Activated CD8-positive, alpha-beta T cell treated with anti-CD3 and anti-CD28 coated beads, Interleukin-2, amount 10 ng/mL, durations not matched to agents 7 days and 5 days (primary cell): ENCODE results near the gene NOB1. TPM values are rescaled to one million over a fixed set of nuclear protein-coding genes. Genes with fewer than 3 reads are reported as not detected.
"Not testable (repeated sequence)": the region's sequence is repeated elsewhere in the genome, so short reads cannot be mapped to it uniquely, and the experiment has no call there.

Source experiments
- ATAC-seq: fragments of 150-1000 bp; cut with Tn5 transposase; one replicate; pipeline ENCODE4 v1.10.0; 2021; ENCODE audit warnings: moderate library complexity
- CTCF ChIA-PET: fragments of 350-600 bp; sonication (Branson Sonifier 250); formaldehyde crosslinking; loops from one replicate; lab custom pipeline; 2021; ENCODE audit warnings: antibody characterized with exemption; lab: Charles Lee
- POLR2A ChIA-PET: fragments of 350-600 bp; sonication (Branson Sonifier 250); formaldehyde crosslinking; loops from one replicate; lab custom pipeline; 2021; ENCODE audit warnings: antibody characterized with exemption; lab: Charles Lee
- DNase-seq: peaks from one replicate; pipeline ENCODE4 v3.0.0-alpha.2; 2020
- H3K27ac Mint-ChIP-seq: one replicate; pipeline ENCODE4 v1.8.0; 2021; ENCODE audit warnings: mild to moderate bottlenecking, mixed read lengths
- H3K27me3 Mint-ChIP-seq: one replicate; pipeline ENCODE4 v1.8.0; 2021; ENCODE audit warnings: low read depth, mixed read lengths
- H3K36me3 Mint-ChIP-seq: one replicate; pipeline ENCODE4 v1.8.0; 2021; ENCODE audit warnings: low read depth, mixed read lengths
- H3K4me1 Mint-ChIP-seq: one replicate; pipeline ENCODE4 v1.8.0; 2021; ENCODE audit warnings: low read depth, mixed read lengths
- H3K4me3 Mint-ChIP-seq: one replicate; pipeline ENCODE4 v1.8.0; 2021; ENCODE audit warnings: mild to moderate bottlenecking, mixed read lengths
- H3K9me3 Mint-ChIP-seq: one replicate; pipeline ENCODE4 v1.8.0; 2022; ENCODE audit warnings: mixed read lengths; ENCODE audit not compliant: insufficient read depth
- total RNA-seq, 2 experiments: library from RNA; stranded (reverse); gene quantifications; one replicate each; pipeline ENCODE4 v1.2.3, GENCODE V29; 2021

NOB1 gene
- total RNA-seq, 2 experiments from 2014 or later: 53.3 to 58.8 TPM

DNA sequence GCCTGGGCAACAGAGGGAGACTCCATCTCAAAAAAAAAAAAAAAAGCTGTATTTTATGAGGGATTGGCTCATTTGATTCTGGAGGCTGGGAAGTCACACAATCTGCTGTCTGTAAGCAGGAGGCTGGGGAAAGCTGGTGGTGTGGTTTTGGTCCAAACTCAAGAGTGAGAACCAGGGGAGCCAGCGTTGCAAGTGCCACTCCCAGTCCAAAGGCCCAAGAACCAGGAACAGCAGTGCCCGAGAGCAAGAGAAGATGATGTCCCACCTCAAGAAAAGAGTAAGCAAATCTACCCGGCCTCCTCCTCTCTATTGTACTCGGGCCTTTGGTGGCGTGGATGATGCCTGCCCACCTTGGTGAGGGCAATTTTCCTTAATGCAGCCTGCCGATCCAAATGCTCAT is 22.6 kb downstream of the NOB1 start:
- Mint-ChIP-seq H3K4me1 (peaks cover 10% of the 10 kb centered on the region), H3K9me3 (no peaks in the 10 kb centered on the region), H3K27me3 (no peaks in the 10 kb centered on the region), H3K36me3 (no peaks in the 10 kb centered on the region), H3K27ac (no peak overlapping the region), H3K4me3 (no peak overlapping the region)
- CTCF ChIA-PET: interaction anchor here (1.1 kb wide), 1 partner anchor 22 kb away, joined by 4 read pairs; the partner anchor contains the start of gene NOB1
- DNase-seq (no peak), ATAC-seq (no peak)
- POLR2A ChIA-PET: no interaction called here

DNA sequence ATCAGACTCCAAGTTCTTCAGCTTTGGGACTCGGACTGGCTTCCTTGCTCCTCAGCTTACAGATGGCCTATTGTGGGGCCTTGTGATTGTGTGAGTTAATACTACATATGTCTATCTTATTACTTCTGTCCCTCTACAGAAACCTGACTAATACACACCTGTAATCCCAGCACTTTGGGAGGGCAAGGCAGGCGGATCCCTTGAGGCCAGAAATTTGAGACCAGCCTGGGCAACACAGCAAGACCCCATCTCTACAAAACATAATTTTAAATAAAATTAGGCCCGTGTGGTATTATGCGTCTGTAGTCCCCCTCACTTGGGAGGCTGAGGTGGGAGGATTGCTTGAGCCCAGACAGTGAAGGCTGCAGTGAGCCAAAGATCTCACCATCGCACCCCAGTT is 23.4 kb downstream of the NOB1 start:
- H3K36me3 Mint-ChIP-seq, ATAC-seq, DNase-seq, H3K9me3 Mint-ChIP-seq, CTCF ChIA-PET, H3K27ac Mint-ChIP-seq, H3K4me3 Mint-ChIP-seq, H3K27me3 Mint-ChIP-seq: not testable (repeated sequence)
- H3K4me1 Mint-ChIP-seq: peaks cover 18% of the 10 kb centered on the region
- POLR2A ChIA-PET: interaction anchor here (0.7 kb wide), 1 partner anchor 23 kb away, joined by 3 read pairs; the partner anchor contains the start of gene NOB1

DNA sequence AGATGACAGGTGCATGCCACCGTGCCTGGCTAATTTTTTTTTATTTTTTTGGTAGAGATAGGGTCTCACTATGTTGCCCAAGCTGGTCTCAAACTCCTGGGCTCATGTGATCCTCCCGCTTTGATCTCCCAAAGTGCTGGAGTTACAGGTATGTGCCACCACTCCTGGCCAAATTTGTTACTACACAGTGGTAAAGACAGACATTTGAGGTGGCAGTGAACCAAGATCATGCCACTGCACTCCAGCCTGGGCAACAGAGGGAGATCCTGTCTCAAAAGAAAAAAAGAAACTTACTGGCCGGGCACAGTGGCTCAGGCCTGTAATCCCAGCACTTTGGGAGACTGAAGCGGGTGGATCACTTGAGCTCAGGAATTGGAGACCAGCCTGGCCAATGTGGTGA is 25.7 kb downstream of the NOB1 start:
- H3K27ac Mint-ChIP-seq: not testable (repeated sequence)

DNA sequence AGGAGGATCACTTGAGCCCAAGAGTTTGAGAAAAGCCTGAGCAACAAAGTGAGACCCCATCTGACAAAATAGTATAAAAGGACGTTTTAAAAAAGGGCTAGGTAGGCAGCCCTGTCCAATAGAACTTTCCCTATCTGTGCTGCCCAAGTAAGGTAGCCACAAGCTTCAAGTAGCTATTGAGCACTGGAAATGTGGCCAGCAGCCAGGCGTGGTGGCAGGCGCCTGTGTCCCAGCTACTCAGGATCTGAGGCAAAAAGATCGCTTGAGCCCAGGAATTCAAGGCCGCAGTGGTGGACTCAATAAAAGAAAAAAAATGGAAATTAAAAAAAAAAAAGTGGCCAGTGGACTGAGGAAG is 26.8 kb downstream of the NOB1 start:
- H3K4me1 Mint-ChIP-seq: peaks cover 45% of the 10 kb centered on the region
- H3K4me3 Mint-ChIP-seq: peak overlapping the region; percentile 84
- no peaks in the 10 kb centered on the region for H3K27me3 Mint-ChIP-seq
- ChIA-PET CTCF (interaction anchor here (0.6 to 2.2 kb wide), 4 partner anchors 18 to 99 kb away, joined by 3 to 17 read pairs (median 4); partner anchors contain the start of gene NOB1), POLR2A (interaction anchor here (2.5 to 4.9 kb wide), 2 partner anchors 26 to 34 kb away, joined by 16 to 35 read pairs; partner anchors contain the start of genes NOB1 and WWP2)
- no peaks in the 10 kb centered on the region for H3K9me3 Mint-ChIP-seq
- H3K36me3 Mint-ChIP-seq: no peaks in the 10 kb centered on the region
- H3K27ac Mint-ChIP-seq: peak overlapping the region; percentile 25
- no peak for ATAC-seq
- no peak for DNase-seq

More for the DNA sequence above, 25.7 kb downstream of the NOB1 start:
- not testable (repeated sequence) for H3K4me3 Mint-ChIP-seq, H3K36me3 Mint-ChIP-seq, H3K27me3 Mint-ChIP-seq, DNase-seq, ATAC-seq, H3K9me3 Mint-ChIP-seq
- CTCF ChIA-PET: interaction anchor here (1.7 to 2.2 kb wide), 2 partner anchors 25 to 34 kb away, joined by 5 to 17 read pairs; partner anchors contain the start of gene NOB1
- POLR2A ChIA-PET: interaction anchor here (4.9 kb wide), 1 partner anchor 25 kb away, joined by 35 read pairs; the partner anchor contains the start of gene NOB1
- H3K4me1 Mint-ChIP-seq: peaks cover 35% of the 10 kb centered on the region

DNA sequence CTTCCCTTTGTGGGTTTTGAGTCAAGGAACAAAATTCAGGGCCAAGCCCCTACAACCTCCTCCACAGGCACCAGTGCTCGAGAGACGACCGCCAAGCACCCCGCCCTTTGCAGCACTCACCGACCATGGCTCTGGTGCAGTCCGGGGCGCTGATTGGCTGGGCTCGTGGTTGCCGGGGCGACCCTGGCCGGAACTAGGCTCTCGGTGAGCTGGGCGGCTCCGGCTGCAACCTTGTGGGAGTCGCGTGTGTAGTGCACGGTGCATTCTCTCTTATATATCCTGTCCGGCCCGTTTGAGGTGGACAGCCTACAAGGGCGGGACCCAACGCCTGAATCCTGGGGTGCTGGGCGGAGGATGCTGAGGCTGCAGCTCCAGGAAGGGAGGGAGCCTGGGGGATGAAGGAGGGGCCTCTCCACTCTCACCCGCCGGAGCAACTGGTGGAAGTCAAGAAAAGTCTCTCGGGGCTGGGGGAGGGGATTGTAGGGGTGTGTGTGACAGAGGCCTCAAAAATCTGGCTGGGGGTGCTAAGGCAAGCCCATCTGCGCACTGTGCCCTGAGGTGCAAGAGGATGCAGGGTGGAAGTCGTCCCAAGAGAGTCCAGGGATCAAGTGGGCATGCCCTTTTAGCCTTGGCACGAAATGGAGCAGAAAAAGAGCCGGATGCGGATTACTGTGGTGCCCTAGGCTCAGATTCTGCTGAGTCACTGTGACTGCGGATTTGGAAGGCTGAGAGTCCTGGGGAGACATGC is 28.2 kb downstream of the NOB1 start, which contains the start of gene NQO1:
Gene NQO1 (minus strand): TSS at position 248 of the 748 bp plus-strand sequence. CDS start 121 bp downstream, at position 127.
- Mint-ChIP-seq H3K36me3 (no peaks in the 10 kb centered on the region), H3K9me3 (no peaks in the 10 kb centered on the region), H3K27me3 (no peaks in the 10 kb centered on the region), H3K27ac (peak within 1 kb of the TSS; percentile 94), H3K4me1 (peaks cover 51% of the 10 kb centered on the region), H3K4me3 (peak within 1 kb of the TSS; percentile 84)
- ChIA-PET POLR2A (interaction anchor here (0.6 to 4.9 kb wide), 5 partner anchors 8 to 557 kb away, joined by 3 to 35 read pairs (median 4); partner anchors contain the start of genes NOB1 and WWP2), CTCF (interaction anchor here (1.2 to 3.6 kb wide), 5 partner anchors 18 to 204 kb away, joined by 3 to 43 read pairs (median 8); partner anchors contain the start of gene NOB1)
- ATAC-seq (peak; percentile 99), DNase-seq (peak; percentile 95)

DNA sequence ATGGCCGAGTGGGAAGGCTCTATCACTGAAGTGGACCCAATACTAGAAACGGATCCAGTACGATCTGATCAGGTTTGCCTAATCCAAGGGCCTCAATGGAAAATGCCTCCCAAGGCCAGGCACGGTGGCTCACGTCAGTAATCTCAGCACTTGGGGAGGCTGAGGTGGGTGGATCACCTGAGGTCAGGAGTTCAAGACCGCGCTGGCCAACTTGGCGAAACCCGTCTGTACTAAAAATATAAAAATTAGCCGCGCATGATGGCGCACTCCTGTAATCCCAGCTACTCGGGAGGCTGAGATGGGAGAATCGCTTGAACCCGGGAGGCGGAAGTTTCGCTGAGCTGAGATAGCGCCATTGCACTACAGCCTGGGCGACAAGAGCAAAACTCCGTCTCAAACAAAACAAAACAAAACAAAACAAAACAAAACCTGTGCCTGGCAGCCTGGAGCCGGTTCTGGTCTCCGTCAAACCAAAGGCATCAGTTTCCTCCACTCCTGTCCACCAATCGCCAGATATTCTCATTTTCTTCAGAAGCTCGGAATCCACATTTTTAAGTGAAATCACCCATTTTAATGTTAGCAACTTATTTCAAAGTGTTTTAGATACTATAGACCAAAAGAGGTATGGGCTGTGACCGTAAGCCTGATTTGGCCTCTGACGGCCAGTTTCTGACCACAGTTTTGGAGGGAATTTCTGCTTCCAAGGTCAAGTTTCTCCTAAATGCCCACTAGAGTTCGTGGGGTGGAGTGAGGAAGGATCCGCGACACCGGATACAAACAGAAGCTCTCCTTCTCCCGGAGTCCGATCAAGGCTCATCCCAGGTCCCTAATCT is 29.0 kb downstream of the NOB1 start:
- H3K9me3 Mint-ChIP-seq: no peaks in the 10 kb centered on the region
- DNase-seq: no peak
- CTCF ChIA-PET: interaction anchor here (1.2 to 3.6 kb wide), 5 partner anchors 16 to 204 kb away, joined by 3 to 43 read pairs (median 8); partner anchors contain the start of gene NOB1
- peak overlapping the region; percentile 94 for H3K27ac Mint-ChIP-seq
- peaks cover 51% of the 10 kb centered on the region for H3K4me1 Mint-ChIP-seq
- ATAC-seq: no peak
- no peaks in the 10 kb centered on the region for H3K27me3 Mint-ChIP-seq
- peak overlapping the region; percentile 84 for H3K4me3 Mint-ChIP-seq
- POLR2A ChIA-PET: interaction anchor here (0.6 to 4.9 kb wide), 4 partner anchors 9 to 558 kb away, joined by 4 to 35 read pairs (median 10); partner anchors contain the start of genes NOB1 and WWP2
- no peaks in the 10 kb centered on the region for H3K36me3 Mint-ChIP-seq

DNA sequence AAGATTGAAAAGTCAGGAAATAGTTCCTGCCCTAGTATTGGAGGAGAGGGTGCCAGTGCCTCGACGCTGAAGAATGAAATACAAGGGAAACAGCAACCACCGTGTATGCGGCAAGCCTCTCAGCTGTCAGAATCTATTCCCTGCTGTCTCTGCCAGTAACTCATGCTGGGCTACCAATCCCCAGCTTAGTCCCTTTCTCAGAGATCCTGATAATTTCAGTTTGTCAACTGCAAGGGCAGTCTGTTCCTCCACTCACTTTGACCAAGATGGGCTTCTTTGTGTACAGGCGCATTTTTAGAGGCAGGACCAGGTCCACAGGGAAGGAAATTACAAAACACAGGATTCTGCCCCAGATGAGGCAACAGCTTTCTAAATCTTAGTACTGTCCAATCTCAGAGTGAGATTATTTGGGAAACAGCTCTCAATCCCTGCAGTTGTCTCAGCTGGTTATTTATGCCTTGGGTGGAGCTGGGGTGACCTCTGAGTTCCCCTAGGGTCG is 29.7 kb downstream of the NOB1 start:
- Mint-ChIP-seq H3K9me3 (no peaks in the 10 kb centered on the region), H3K27me3 (no peaks in the 10 kb centered on the region), H3K4me1 (peaks cover 51% of the 10 kb centered on the region), H3K36me3 (no peaks in the 10 kb centered on the region), H3K27ac (peak overlapping the region; percentile 57), H3K4me3 (peak overlapping the region; percentile 84)
- ChIA-PET CTCF (interaction anchor here (0.8 to 3.6 kb wide), 4 partner anchors 15 to 328 kb away, joined by 3 to 43 read pairs (median 10); partner anchors contain the start of gene NOB1), POLR2A (interaction anchor here (4.9 kb wide), 1 partner anchor 29 kb away, joined by 35 read pairs; the partner anchor contains the start of gene NOB1)
- no peak for ATAC-seq
- no peak for DNase-seq

DNA sequence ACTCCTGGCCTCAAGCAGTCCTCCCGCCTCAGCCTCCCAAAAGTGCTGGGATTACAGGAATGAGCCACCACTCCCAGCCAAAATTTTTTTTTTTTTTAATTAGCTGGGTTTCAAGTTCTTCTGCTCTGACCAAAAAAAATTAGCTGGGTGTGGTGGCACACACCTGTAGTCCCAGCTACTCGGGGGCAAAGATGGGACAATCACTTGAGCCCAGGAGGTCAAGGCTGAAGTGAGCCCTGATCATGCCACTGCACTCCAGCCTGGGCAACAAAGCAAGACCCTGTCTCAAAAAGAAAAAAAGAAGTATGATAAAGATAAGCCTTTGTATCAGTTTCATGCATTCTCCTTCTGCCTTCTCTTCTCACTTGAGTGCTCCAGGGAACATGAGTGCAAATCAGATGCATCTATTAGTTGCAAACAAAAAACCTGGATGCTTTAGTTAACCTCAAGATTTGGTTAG is 30.3 kb downstream of the NOB1 start:
- peaks cover 51% of the 10 kb centered on the region for H3K4me1 Mint-ChIP-seq
- DNase-seq: no peak
- ChIA-PET POLR2A (interaction anchor here (1.4 kb wide), 1 partner anchor 30 kb away, joined by 6 read pairs; the partner anchor contains the start of gene NOB1), CTCF (interaction anchor here (0.8 to 3.6 kb wide), 3 partner anchors 14 to 328 kb away, joined by 3 to 43 read pairs (median 12); partner anchors contain the start of gene NOB1)
- H3K4me3 Mint-ChIP-seq: no peak overlapping the region
- peak overlapping the region; percentile 12 for H3K27ac Mint-ChIP-seq
- H3K9me3 Mint-ChIP-seq: no peaks in the 10 kb centered on the region
- no peaks in the 10 kb centered on the region for H3K36me3 Mint-ChIP-seq
- H3K27me3 Mint-ChIP-seq: no peaks in the 10 kb centered on the region
- no peak for ATAC-seq

DNA sequence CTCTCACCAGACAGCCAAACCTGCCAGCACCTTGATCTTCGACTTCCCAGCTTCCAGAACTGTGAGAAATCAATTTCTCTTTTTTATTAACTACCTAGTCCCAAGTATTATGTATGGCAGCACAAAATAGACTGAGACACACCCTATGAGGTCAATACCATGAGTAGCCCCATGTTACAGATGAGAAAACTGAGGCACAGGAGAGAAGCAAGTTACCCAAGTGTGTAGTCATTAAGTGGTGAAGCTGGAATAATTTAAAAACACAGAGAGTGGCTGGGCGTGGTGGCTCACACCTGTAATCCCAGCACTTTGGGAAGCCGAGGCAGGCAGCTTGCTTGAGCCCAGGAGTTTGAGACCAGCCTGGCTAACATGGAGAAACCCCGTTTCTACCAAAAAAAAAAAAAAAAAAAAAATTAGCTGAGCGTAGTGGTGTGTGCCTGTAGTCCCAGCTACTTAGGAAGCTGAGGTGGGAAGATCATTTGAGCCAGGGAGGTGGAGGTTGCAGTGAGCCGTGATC is 33.2 kb downstream of the NOB1 start:
- Mint-ChIP-seq H3K4me3 (no peak overlapping the region), H3K4me1 (peaks cover 35% of the 10 kb centered on the region), H3K36me3 (peaks cover 5% of the 10 kb centered on the region), H3K27me3 (no peaks in the 10 kb centered on the region), H3K9me3 (no peaks in the 10 kb centered on the region), H3K27ac (no peak overlapping the region)
- DNase-seq (no peak), ATAC-seq (no peak)
- ChIA-PET CTCF (no interaction called here), POLR2A (no interaction called here)

DNA sequence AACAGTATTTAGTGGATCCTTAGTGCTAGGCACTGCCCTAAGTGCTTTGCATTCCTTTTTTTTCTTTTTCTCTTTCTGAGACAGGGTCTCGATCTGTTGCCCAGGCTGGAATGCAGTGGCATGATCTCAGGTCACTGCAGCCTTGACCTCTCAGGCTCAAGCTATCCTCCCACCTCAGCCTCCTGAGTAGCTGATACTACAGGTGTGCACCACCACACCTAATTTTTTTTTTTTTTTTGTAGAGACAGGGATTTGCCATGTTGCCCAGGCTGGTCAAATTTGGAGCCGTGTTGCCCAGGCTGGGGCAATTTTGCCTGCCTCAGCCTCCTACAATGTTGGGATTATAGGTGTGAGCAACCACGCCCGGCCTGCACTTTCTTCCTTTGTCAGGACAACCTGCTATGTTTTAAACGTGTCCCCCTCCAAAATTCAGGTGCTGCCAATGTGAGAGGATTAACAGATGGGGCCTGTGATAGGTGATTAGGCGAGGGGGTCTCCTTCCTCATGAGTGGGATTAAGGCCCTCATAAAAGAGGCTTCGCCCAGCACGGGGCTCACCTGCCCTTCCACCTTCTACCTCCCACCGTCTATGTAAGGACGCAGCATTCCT is 33.8 kb downstream of the NOB1 start:
- CTCF ChIA-PET: interaction anchor here (1.7 kb wide), 1 partner anchor 12 kb away, joined by 3 read pairs; no protein-coding TSS in a partner anchor
- ATAC-seq: no peak
- H3K4me3 Mint-ChIP-seq: no peak overlapping the region
- DNase-seq: no peak
- H3K27ac Mint-ChIP-seq: no peak overlapping the region
- H3K4me1 Mint-ChIP-seq: peaks cover 29% of the 10 kb centered on the region
- H3K9me3 Mint-ChIP-seq: no peaks in the 10 kb centered on the region
- peaks cover 5% of the 10 kb centered on the region for H3K36me3 Mint-ChIP-seq
- POLR2A ChIA-PET: no interaction called here
- no peaks in the 10 kb centered on the region for H3K27me3 Mint-ChIP-seq
